HepG2 (cell line): ENCODE data around the gene PWP1. TPM values are rescaled to one million over a fixed set of nuclear protein-coding genes. Genes with fewer than 3 reads are reported as not detected.

Experiments used
- ARID3A ChIP-seq: IDR thresholded peaks from 2 replicates; pipeline ENCODE4 v1.6.1; 2012; ENCODE audit warnings: low read depth, low read length, improper control_type of control experiment
- ATAD3A ChIP-seq: sonication (generic); formaldehyde crosslinking; IDR thresholded peaks from 2 replicates; pipeline ENCODE4 v1.4.0; 2020; ENCODE audit warnings: missing genetic modification reagents
- CENPT ChIP-seq: sonication (generic); formaldehyde crosslinking; IDR thresholded peaks from 2 replicates; pipeline ENCODE4 v1.8.0; 2022; ENCODE audit warnings: low read depth, mild to moderate bottlenecking, moderate library complexity, missing genetic modification reagents
- CERS6 ChIP-seq: sonication (generic); formaldehyde crosslinking; IDR thresholded peaks from 2 replicates; pipeline ENCODE4 v1.5.0; 2020; ENCODE audit warnings: missing genetic modification reagents
- CREB3 ChIP-seq: sonication (generic); formaldehyde crosslinking; IDR thresholded peaks from 2 replicates; pipeline ENCODE4 v1.5.0; 2020; ENCODE audit warnings: missing genetic modification reagents
- ESRRA ChIP-seq: sonication (generic); formaldehyde crosslinking; IDR thresholded peaks from 2 replicates; pipeline ENCODE4 v1.5.1; 2020; ENCODE audit warnings: mild to moderate bottlenecking, low read depth, missing genetic modification reagents
- GATA4 ChIP-seq: sonication (generic); IDR thresholded peaks from 2 replicates; pipeline ENCODE4 v1.6.1; 2016; ENCODE audit warnings: antibody characterized with exemption, low read depth, borderline replicate concordance
- HCFC1 ChIP-seq: fragments of 150-350 bp; IDR thresholded peaks from 2 replicates; pipeline ENCODE4 v1.6.1; 2014; ENCODE audit warnings: low read depth, low read length
- JARID2 ChIP-seq: sonication (generic); formaldehyde crosslinking; IDR thresholded peaks from 2 replicates; pipeline ENCODE4 v1.8.1; 2023; ENCODE audit warnings: missing genetic modification reagents, inconsistent platforms; ENCODE audit not compliant: insufficient replicate concordance
- PRDM4 ChIP-seq: sonication (generic); formaldehyde crosslinking; IDR thresholded peaks from 2 replicates; pipeline ENCODE4 v1.9.0; 2021; ENCODE audit warnings: missing genetic modification reagents, borderline replicate concordance
- PRMT3 ChIP-seq: sonication (generic); formaldehyde crosslinking; IDR thresholded peaks from 2 replicates; pipeline ENCODE4 v1.8.1; 2022; ENCODE audit warnings: low read depth, mild to moderate bottlenecking, moderate library complexity, missing genetic modification reagents, borderline replicate concordance
- SALL2 ChIP-seq: sonication (generic); formaldehyde crosslinking; IDR thresholded peaks from 2 replicates; pipeline ENCODE4 v1.8.1; 2023; ENCODE audit warnings: mild to moderate bottlenecking, missing genetic modification reagents, inconsistent platforms
- SCMH1 ChIP-seq: sonication (generic); formaldehyde crosslinking; IDR thresholded peaks from 2 replicates; pipeline ENCODE4 v1.9.0; 2021; ENCODE audit warnings: missing genetic modification reagents, mild to moderate bottlenecking, borderline replicate concordance
- SIN3B ChIP-seq: fragments of 150-350 bp; IDR thresholded peaks from 2 replicates; pipeline ENCODE4 v1.6.1; 2014; ENCODE audit warnings: low read length
- SMAD1 ChIP-seq: sonication (generic); formaldehyde crosslinking; IDR thresholded peaks from 2 replicates; pipeline ENCODE4 v1.4.0; 2020; ENCODE audit warnings: missing genetic modification reagents, low read depth, mild to moderate bottlenecking, borderline replicate concordance
- SMAD3 ChIP-seq: sonication (generic); formaldehyde crosslinking; IDR thresholded peaks from 2 replicates; pipeline ENCODE4 v1.4.0; 2020; ENCODE audit warnings: missing genetic modification reagents
- TERF1 ChIP-seq: sonication (generic); formaldehyde crosslinking; IDR thresholded peaks from 2 replicates; pipeline ENCODE4 v1.8.0; 2022; ENCODE audit warnings: mild to moderate bottlenecking, missing genetic modification reagents, moderate library complexity
- ZNF10 ChIP-seq: sonication (generic); formaldehyde crosslinking; IDR thresholded peaks from 2 replicates; pipeline ENCODE4 v1.4.0; 2020; ENCODE audit warnings: mild to moderate bottlenecking, low read depth, missing genetic modification reagents, borderline replicate concordance
- ZNF235 ChIP-seq: sonication (generic); formaldehyde crosslinking; IDR thresholded peaks from 2 replicates; pipeline ENCODE4 v1.8.1; 2023; ENCODE audit warnings: mild to moderate bottlenecking, missing genetic modification reagents, borderline replicate concordance
- ZNF256 ChIP-seq: sonication (generic); formaldehyde crosslinking; conservative IDR thresholded peaks from 2 replicates; pipeline ENCODE4 v1.4.0; 2020; ENCODE audit warnings: missing genetic modification reagents
- ZNF354B ChIP-seq: sonication (generic); formaldehyde crosslinking; IDR thresholded peaks from 2 replicates; pipeline ENCODE4 v1.8.0; 2022; ENCODE audit warnings: mild to moderate bottlenecking, missing genetic modification reagents
- ZNF740 ChIP-seq: sonication (generic); formaldehyde crosslinking; IDR thresholded peaks from 2 replicates; pipeline ENCODE4 v1.4.0; 2020; ENCODE audit warnings: missing genetic modification reagents
- polyA plus RNA-seq, 8 experiments: library from polyadenylated mRNA; depleted of rRNA in 3 of 8; stranded (reverse) in 7 of 8; unstranded in 1 of 8; fragments of >200 nt; fragmentation: Illumina TruSeq in 4 of 8; extraction: Trizol in 4 of 8; gene quantifications; 2 replicates each; pipeline versions ENCODE4 v1.2.1 to v1.2.3, GENCODE V29; 2011 to 2016; ENCODE audit warnings: low read depth in 4 of 8, missing spikeins in 1 of 8, mixed read lengths in 1 of 8; ENCODE audit not compliant: insufficient read depth in 1 of 8
- total RNA-seq, 5 experiments: library from RNA; depleted of rRNA; stranded (reverse); fragments of >200 nt; fragmentation: Illumina TruSeq; extraction: Trizol; gene quantifications; 2 replicates each; pipeline ENCODE4 v1.2.3, GENCODE V29; 2016; ENCODE audit warnings: low read depth in 1 of 5

PWP1 gene
- total and polyA plus RNA-seq, 2 of the 13 experiments (the other 11 are each of a cell fraction or from before 2014, with no cell fraction given) = 65.9 to 70.2 TPM

- TF ChIP-seq PRDM4 = no peak
- no peak for TF ChIP-seq JARID2
- TF ChIP-seq GATA4 = 0 out of 2 replicates have a peak, but pooled peaks have one; percentile 49
- no peak for TF ChIP-seq SIN3B
- no peak for TF ChIP-seq CERS6
- TF ChIP-seq ZNF256 (CRISPR knock-in tag) = no peak
- TF ChIP-seq ESRRA = 0 out of 2 replicates have a peak, but pooled peaks have one; percentile 23
- peak; percentile 57 for TF ChIP-seq HCFC1
- TF ChIP-seq ATAD3A (CRISPR knock-in tag) = no peak
- TF ChIP-seq SCMH1 (CRISPR knock-in tag) = no peak
- no peak for TF ChIP-seq TERF1 (CRISPR knock-in tag)
- no peak for TF ChIP-seq ZNF740 (CRISPR knock-in tag)
- no peak for TF ChIP-seq ZNF10 (CRISPR knock-in tag)
- TF ChIP-seq SALL2 = no peak
- peak; percentile 19; the same call in 1 of the 2 replicates for TF ChIP-seq ZNF235 (CRISPR knock-in tag)
- TF ChIP-seq ZNF354B = no peak
- peak; percentile 67; the same call in 1 of the 2 replicates for TF ChIP-seq CREB3 (CRISPR knock-in tag)
- peak; percentile 45; the same call in 1 of the 2 replicates for TF ChIP-seq ARID3A
- TF ChIP-seq SMAD3 (CRISPR knock-in tag) = no peak
- TF ChIP-seq PRMT3 (CRISPR knock-in tag) = no peak
- TF ChIP-seq CENPT (CRISPR knock-in tag) = no peak
- TF ChIP-seq SMAD1 (CRISPR knock-in tag) = no peak
Measured at GRCh38 chr12:107760809-107761501, 75.4 kb downstream of the PWP1 start, which contains the start of gene PRDM4 (continued).
